GM21786 (cell line): ENCODE measurements around the gene PHOSPHO2.

Experiments used
- ATAC-seq: cut with Tn5 transposase; IDR thresholded peaks from one replicate; pipeline ENCODE4 v1.9.1; 2021; ENCODE audit not compliant: unreplicated experiment

Gene PHOSPHO2

DNA sequence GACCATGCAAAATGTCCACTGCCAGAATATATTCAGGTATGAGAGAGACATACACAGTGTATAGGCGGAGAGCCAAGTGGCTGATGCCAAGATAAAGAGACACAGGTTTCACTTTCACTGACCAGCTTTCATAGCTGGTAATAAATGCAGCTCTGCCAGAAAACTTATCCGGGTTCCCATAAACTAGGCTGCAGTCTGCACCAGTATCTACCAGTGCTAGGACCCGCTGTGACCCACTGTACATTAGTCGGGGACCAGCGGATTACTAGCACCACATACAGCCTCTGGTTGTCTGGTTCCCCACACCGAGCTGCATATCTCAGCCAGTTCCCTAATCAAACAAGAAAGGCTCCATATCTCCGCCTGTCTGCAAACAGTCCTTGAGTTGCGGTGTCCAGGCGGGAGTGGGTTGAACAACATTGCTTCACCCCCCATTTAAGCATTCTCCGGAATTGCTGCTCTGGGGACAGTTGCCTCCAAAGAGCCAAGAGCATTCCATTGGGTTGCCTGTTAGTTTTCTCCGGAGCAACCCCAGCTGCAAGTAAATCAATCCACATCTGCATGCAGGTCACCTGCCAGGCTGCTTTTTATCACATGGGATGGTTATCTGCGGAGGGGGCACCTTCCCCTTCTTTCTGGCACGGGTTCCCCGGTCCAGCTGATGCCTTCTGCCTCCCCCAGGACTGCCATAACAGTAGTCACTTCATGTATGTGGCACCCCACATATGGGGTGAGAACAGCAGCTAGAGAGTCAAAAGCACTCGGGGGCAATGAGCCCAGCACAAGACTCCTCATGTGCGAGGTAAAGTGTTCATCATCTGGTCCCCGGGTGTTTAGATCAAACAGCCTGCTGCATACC lies 21.3 kb downstream of the PHOSPHO2 start:
- ATAC-seq: no peak

DNA sequence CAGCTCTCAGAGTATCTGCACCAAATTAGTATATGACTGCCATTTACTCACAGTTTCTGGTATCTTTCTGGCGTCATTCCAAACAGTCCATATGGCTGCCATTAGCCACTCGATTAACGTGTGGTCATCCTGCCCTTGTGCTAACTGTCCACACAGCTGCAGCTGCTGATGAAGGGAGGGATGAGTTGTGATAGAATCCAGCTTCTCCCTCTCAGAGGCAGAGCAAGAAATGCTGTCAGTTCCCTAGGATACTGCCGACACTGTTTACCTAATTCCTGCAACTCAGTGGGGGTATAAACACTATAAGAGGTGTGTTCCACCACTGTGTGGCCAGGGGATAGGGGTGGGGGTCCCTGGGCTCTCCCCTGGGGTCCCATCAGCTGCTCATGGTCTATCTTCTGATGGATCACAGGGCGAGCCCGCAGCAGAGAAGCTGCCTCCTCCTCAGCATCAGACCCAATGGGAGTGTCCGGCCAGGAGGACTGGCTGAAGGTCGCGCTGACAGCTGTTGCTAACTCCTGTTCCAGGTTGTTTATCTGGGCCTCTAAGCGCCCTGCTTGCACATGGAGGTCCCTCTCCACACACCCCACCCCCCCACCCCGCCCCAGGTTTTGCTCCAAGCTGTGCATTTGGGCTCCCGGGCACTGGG lies 22.1 kb downstream of the PHOSPHO2 start:
- no peak for ATAC-seq

DNA sequence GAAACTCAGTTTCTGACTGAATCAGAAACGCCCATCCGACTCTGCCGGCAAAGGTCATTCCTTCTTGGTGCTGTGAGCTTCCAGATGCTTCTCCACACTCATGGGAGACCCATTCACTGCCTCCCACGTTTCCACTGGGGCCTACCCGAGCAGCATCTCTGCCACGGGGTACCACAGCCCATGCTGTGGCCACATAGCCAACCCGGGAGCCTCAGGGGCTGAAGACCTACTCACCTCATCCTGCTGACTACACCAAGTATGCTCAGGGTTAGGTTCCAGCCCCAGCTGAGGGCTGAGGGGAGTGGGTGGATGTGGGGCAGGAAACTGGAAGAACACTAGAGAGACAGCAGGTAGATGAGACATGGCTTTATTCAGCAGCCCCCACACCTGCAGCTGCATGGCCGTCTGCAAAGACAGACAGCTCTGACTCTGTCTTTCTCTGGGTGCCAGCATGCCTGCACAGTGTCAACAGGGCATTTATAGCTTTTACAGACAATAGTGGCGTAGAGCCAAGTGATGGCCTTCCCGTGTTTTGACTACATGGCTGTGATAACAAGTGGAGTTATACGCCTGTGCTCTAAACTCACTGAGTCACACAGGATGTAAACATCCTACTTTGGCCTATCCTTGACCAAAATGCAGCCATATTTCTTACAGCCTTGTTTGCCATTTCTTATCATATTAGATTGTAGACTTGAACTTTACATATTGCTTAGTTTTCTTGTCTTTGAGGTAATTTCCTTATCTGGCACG lies 22.8 kb downstream of the PHOSPHO2 start:
- ATAC-seq: no peak

- ATAC-seq: no peak
Observed at GRCh38 chr2:169717691-169718063, 23.4 kb downstream of the PHOSPHO2 start.

DNA sequence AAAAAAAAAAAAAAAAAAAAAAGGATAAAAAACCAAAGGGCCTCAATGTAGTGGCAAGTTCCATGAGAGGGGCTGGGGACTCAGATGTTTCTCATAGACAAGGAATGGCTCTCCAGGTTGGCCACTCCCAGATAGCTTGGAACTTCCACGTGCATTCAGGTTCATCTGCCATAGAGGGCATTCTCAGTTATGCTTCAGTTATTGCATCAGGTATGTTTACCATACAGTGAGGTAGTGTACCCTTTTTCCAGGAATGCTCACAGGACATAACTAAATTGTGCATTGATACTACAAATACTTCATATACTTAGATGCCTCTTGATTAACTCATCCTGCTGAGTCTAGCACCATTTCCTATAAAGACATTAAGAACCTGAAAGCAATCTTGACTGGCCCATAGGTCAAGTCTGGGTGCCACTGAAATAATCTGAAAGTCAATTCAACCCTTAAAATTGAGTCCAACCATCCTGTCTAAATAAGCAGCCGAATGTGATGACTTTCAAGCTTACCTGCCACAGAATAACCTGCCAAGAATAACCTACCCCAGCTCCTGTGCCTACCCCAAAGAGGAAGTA lies 24.7 kb downstream of the PHOSPHO2 start:
- no peak for ATAC-seq

DNA sequence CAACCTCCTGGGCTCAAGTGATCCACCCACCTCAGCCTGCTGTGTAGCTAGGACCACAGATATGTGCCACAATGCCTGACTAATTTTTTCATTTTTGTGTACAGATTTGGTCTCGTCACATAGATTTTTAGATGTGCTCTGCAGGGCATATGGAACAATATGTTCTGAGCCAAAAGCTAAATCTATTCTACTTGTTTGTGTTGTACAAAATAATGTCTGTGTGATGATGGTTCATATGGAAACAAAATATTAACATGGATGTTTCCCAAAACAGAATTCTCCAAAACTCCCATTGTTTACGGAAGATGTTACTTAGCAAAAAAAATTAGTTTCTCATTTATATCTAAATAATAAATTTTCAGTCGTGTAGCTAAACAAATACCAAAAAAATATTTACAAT lies 26.7 kb downstream of the PHOSPHO2 start:
- ATAC-seq: no peak

DNA sequence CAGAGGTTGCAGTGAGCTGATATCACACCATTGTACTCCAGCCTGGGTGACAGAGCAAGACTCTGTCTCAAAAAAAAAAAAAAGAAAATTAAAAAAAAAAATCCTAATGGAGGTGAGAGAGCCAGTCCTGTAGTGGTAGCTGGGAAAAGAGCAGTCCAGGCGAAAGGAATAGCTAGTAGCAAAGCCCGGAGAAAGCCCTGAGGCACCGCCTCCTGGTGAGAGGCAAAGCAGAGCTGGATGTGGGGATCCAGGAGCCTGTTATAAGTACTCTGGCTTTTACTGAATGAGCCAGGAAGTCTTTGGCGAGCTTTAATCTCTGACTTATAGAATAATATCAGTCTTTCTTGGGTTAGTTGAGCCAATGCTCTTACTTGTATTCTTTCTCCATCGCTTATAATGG lies 32.8 kb downstream of the PHOSPHO2 start:
- no peak for ATAC-seq

DNA sequence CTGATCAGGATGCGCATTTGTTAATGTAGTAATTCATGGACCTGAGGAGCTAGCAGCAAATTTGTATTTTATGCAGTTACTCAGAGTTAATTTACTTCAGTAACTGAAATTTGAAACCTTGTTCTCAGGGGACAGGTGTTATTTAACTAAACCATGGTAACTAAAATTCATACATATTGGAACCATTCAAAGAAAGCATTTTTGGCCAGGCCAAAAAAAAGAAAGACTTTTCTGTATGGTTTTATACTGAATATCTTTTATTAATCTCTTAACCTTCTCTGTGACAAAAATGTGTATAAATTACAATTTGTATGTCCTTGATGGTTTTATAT lies 35.0 kb downstream of the PHOSPHO2 start:
- no peak for ATAC-seq

DNA sequence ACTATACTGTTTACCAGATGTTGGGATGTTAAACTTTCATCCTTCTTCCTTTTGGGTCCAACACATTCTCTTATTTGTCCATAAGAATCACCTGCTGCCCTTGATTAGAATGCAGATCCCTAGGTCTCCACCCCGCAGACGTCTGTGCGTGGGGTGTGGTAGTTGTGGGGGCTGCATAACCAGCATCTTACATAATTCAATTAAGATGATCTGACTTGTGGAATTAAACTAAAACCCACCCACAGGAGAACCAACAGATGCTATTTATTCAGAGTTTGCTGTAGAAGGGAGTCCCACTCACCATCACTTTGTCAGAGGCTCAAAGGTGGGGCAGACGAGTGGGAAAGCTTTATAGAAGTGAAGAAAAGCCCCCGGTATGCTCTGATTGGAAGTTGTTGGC lies 37.8 kb downstream of the PHOSPHO2 start:
- no peak for ATAC-seq

DNA sequence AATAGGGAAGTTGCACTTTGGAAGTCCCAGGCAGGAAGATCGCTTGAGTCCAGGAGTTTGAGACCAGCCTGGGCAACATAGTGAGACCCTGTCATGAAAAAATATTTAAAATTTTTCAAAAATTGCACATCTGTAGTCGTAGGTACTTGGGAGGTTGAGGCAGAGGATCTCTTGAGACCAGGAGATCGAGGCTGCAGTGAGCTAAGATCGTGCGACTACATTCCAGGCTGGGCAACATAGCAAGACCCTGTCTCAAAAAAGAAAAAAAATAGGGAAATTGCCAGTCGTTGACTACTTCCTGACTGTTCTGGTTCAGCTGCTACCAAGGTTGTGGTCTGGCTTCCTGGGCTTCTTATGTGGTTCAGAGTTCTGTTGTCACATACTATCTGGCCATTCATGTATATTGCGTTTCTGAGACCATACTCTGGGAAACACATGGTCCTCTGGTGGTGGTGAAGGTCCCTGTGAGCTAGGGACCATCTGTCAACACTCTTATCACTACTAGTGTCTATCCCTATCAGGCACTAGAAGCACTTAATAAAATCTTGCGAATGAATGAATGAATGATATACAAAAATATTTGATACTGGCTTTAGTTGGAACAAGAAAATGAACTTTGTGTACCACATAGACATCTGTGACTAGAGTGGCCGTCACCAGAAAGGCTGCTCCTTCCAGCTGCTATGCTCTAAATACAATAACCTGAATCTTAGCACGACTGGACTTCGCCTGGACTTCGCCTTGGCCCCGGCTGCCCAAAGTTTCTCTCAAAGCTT lies 38.5 kb downstream of the PHOSPHO2 start:
- no peak for ATAC-seq

- ATAC-seq: peak; percentile 32
Observed at GRCh38 chr2:169734169-169734847, 40.0 kb downstream of the PHOSPHO2 start.

DNA sequence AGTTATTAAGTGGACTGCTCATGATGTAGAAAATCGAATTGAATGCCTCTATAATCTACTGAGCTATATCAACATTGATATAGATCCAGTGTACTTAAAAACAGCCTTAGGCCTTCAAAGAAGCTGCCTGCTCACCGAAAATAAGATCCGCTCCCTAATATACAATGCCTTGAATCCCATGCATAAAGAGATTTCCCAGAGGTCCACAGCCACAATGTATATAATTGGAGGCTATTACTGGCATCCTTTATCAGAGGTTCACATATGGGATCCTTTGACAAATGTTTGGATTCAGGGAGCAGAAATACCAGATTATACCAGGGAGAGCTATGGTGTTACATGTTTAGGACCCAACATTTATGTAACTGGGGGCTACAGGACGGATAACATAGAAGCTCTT lies 41.4 kb downstream of the PHOSPHO2 start:
- ATAC-seq: no peak

DNA sequence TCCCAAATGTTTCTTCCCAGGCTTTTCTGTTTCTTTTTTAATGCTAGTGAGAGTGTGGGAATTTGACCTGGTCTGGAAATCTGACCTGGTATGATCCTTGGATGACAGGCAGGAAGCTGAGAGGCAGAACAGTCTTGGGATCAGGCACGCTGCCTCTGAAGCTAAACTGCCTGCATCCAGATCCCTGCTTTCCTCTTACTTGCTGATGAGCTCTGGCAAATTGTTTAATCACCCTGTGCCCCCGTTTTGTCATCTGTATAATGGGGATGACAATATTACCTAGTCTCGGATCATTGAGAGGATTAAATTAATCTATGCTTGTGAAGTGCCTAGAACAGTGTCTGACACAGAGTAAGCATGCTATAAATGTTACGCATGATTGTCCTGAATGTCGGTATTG lies 42.6 kb downstream of the PHOSPHO2 start:
- no peak for ATAC-seq

DNA sequence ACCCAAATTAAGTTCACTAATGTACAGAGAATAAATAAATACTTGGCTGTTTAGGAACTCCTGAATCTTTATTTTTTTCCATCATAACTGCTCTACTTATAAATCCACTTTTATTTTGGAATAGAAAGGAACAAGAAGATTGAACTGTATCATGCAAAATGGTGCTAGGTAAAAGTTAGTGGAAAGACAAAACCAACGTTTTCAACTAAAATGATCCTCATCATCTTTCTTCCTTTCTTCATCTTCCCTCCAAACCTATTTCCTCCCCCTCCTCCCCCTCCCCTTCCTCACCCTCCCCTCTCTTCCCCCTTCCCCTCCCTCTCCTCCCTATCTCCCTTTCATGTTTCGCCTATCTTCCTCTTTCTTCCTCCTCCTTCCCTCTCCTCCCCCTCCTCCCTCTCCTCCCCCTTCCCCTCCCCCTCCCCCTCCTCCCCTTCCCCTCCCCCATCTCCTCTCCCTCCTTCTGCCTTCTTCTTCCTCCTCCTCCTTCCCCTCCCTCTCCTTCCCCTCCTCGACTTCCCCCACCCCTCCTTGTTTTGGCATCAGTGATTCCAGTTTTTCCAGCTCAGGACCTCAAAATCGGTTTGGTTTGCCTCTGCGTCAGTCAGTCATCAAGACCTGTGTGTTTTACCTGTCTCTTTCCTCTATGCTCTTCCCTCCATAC lies 44.4 kb downstream of the PHOSPHO2 start:
- ATAC-seq: no peak

DNA sequence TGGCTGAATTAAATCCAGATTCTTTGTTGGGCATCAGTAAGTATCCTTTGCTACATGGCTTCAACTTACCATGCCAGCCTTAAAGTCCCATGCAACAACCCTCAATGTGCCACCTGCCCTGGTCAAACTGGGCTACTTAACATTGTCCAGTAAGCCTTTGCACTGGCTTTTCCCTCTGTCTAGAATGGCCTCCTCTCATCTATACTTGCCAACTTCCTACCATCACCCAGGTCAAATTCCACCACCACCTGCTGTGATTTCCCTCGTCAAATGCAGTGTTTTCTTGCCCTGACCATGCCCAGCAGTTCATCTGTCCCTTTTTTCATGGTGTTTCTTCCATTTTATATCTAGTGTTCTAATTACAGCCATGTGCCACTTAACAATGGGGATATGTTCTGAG lies 45.1 kb downstream of the PHOSPHO2 start:
- ATAC-seq: no peak

DNA sequence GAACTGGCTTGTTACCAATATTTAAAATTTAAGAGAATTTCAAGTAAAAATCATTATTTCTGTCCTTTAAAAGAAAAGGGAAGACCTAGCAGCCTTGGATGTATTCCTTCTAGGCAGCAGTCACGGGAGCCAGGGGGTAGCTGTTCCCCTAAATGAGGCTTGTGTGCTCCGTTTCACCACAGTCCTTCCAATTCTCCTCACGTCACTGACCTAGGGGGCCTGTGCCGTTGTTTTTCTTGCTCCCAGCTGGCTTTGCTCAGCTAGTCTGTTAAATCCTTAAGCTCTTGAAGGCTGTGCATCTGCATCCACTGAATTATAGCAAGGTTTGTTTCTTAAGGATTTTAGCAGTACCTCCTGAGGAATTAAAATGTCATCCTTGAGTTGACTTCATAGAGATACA lies 49.3 kb downstream of the PHOSPHO2 start:
- ATAC-seq: no peak

DNA sequence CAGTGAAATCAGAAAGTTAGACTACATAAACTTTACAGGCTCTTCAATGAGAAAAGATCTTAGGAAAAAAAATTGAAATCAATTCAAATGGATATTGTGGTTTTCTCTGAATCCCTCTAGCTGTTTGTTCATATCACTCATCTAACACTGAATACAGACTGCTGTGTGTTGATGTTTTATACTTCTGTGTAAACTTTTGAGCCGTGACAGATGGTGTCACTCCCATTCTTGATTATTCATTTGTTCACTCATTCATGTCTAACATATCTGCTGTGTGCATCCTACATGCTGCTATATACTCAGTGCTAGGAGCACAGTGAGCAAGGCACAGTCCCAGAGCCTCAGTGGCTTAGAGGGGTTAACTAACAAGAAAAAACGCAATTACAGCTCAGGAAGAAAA lies 52.0 kb downstream of the PHOSPHO2 start:
- ATAC-seq: no peak

- ATAC-seq: no peak
Observed at GRCh38 chr2:169748319-169748718, 54.0 kb downstream of the PHOSPHO2 start.
